ENCODE results near the gene MLLT3. TPM values are rescaled to one million over a fixed set of nuclear protein-coding genes. Genes with fewer than 3 reads are reported as not detected.

Gene MLLT3
- total and polyA plus RNA-seq, 2 of the 8 experiments (the other 6 are each of a cell fraction or from before 2014, with no cell fraction given) = 5.9 to 9.6 TPM

DNA sequence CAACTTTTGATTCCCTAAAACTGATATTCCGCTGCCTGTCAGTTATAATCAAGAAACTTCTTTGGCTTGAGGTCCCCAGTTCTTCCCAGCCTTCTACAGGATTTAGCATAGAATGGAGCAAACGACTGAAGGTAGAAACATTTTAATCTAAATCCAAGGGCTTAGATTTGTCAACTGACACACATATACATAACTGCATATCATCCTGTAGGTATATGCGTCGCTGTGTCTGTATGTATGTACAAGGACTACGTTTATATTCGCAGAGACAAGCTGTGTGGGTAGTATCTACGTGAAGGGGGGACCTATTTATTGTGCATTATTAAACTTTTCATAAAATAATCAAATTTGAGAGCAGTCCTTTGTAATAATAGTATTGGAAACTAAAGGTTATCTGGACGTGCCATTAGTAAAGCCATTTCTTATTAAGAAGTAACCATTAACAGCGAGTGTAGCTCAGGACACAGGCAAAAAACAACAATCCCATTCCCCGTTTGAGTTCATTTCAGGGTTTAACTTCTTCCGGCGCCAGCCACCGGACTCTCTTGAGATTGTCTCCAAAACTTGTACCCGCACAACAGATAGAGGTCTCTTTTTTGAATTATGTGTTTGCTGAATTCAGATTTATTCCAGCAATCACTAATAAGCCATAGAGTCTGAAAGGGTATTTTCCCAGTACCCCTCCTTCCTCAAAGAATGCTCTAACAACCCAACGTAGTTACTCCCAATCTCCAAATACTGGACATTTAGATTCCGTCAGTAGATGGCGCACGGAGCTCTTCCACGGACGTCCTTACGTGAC is 2.1 kb upstream of the MLLT3 start:
- no peak overlapping the region for H2BK15ac ChIP-seq (ENCODE audit: low read length)
- no peak overlapping the region for H2BK12ac ChIP-seq (ENCODE audit: low read depth, low read length)
- H3K79me1 ChIP-seq (ENCODE audit: low read depth, low read length) = no peaks in the 10 kb centered on the region
- ChIA-PET POLR2A (ENCODE audit: partially characterized antibody) (interaction anchor here (1.2 to 1.5 kb wide), 2 partner anchors 34 to 60 kb away, joined by 3 to 6 read pairs; partner anchors contain the start of gene FOCAD), CTCF (ENCODE audit: partially characterized antibody) (interaction anchor here (0.8 to 4.5 kb wide), 43 partner anchors 9 to 488 kb away, joined by 3 to 37 read pairs (median 4); no protein-coding TSS in a partner anchor)
- no peak overlapping the region for H4K8ac ChIP-seq (ENCODE audit: extremely low read depth, insufficient read depth, low read length)
- FAIRE-seq (peak; percentile 91), DNase-seq (ENCODE audit: low read depth in 1 of 2, low spot score in 2 of 2) (no peak)
- no peak overlapping the region for H4K5ac ChIP-seq (ENCODE audit: insufficient read length, low read depth, low read length)
- WGBS, 2 experiments (ENCODE audit: extremely low coverage in 1 of 2, insufficient coverage in 1 of 2, insufficient read length in 1 of 2, insufficient replicate concordance in 2 of 2, low coverage in 1 of 2, low lambda C conversion rate in 2 of 2, missing lambda C conversion rate in 1 of 2) = 16% methylated on average over 21 of the region's 21 CpGs; no CpG with 5 or more reads in 1 of the 2 experiments
- H3K9me3 ChIP-seq (ENCODE audit: insufficient read depth in 2 of 2, low read depth in 1 of 2, low read length in 1 of 2) = no peaks in the 10 kb centered on the region
- H3K27ac ChIP-seq (ENCODE audit: low read depth, low read length) = no peak overlapping the region
- H2AFZ ChIP-seq (ENCODE audit: low read length) = no peak overlapping the region
- peak; percentile 56 to 76 (median 70) for TF ChIP-seq CTCF (IDR thresholded peaks at IDR 0.05; ENCODE audit: control extremely low read depth in 1 of 3, insufficient read depth in 1 of 3, low read depth in 1 of 3, low read length in 3 of 3)
- TF ChIP-seq SP1 (IDR thresholded peaks at IDR 0.05; ENCODE audit: low read depth, low read length) = peak; percentile 48; the same call in 1 of the 2 replicates
- TF ChIP-seq FOSL1 (IDR thresholded peaks at IDR 0.05; ENCODE audit: insufficient read depth, low read depth, low read length) = no peak
- TF ChIP-seq RAD21 (IDR thresholded peaks at IDR 0.05 in 1 of 2, conservative IDR thresholded peaks at IDR 0.05 in 1 of 2; ENCODE audit: low read depth in 2 of 2, low read length in 2 of 2) = peak; percentile 85 to 87
- no peak for TF ChIP-seq KDM5A (IDR thresholded peaks at IDR 0.05; ENCODE audit: low read length)
- no peak overlapping the region for H2BK20ac ChIP-seq (ENCODE audit: low read length)
- H3K9ac ChIP-seq (replicated peaks in 1 of 4; ENCODE audit: extremely low read depth in 1 of 4, low read depth in 3 of 4, low read length in 3 of 4) = no peak overlapping the region
- peaks cover 11 to 43% (median 39%) of the 10 kb centered on the region in 4 experiments for H3K27me3 ChIP-seq (replicated peaks in 1 of 4; ENCODE audit: control insufficient read depth in 3 of 4, extremely low read depth in 1 of 4, insufficient read depth in 3 of 4, low read length in 3 of 4)
- H3K79me2 ChIP-seq (ENCODE audit: control insufficient read depth in 1 of 2, insufficient read depth in 2 of 2, low read length in 2 of 2) = no peaks in the 10 kb centered on the region
- no peak overlapping the region for H3K4ac ChIP-seq (replicated peaks; ENCODE audit: insufficient read length, low read depth, low read length)
- H3K23ac ChIP-seq (ENCODE audit: insufficient read length) = no peak overlapping the region
- no peak overlapping the region for H4K91ac ChIP-seq (replicated peaks; ENCODE audit: insufficient read length, low read length)
- peaks cover 0 to 17% (median 3%) of the 10 kb centered on the region in 4 experiments; a peak in 5 of 7 replicates for H3K4me1 ChIP-seq (replicated peaks in 1 of 4; ENCODE audit: control insufficient read depth in 3 of 4, insufficient read depth in 4 of 4, low read length in 3 of 4)
- H2AK5ac ChIP-seq (ENCODE audit: low read depth, low read length) = no peak overlapping the region
- H4K20me1 ChIP-seq (replicated peaks in 1 of 2; ENCODE audit: control insufficient read depth in 1 of 2, insufficient read depth in 2 of 2, low read length in 2 of 2) = peaks cover 0 to 3% of the 10 kb centered on the region in 2 experiments
- H3K4me3 ChIP-seq (ENCODE audit: extremely low read depth in 1 of 4, insufficient read depth in 2 of 4, low read depth in 3 of 4, low read length in 4 of 4) = peak overlapping the region; percentile 18 to 97 (median 56); a peak in 5 of 8 replicates
- no peaks in the 10 kb centered on the region for H3K36me3 ChIP-seq (ENCODE audit: control insufficient read depth in 2 of 4, insufficient read depth in 4 of 4, low read length in 3 of 4)
- H3K56ac ChIP-seq (replicated peaks; ENCODE audit: insufficient read length, low read depth, low read length) = no peak overlapping the region
- peaks cover 28% of the 10 kb centered on the region for H3K23me2 ChIP-seq (ENCODE audit: low read depth, low read length)
- no peak overlapping the region for H2BK5ac ChIP-seq (ENCODE audit: low read depth, low read length)
- H3K4me2 ChIP-seq (ENCODE audit: insufficient read depth in 1 of 2, low read depth in 2 of 2, low read length in 2 of 2) = peak overlapping the region; percentile 96 to 98
- no peak overlapping the region for H3K14ac ChIP-seq (ENCODE audit: insufficient read length)
- H3K18ac ChIP-seq (ENCODE audit: extremely low read depth, low read length) = no peak overlapping the region
- H2BK120ac ChIP-seq (replicated peaks; ENCODE audit: low read depth, low read length) = no peak overlapping the region

All from H1 (cell line).